ENCODE results near the gene CCDC7.

- TF ChIP-seq CTCF (IDR thresholded peaks at IDR 0.05): no peak
- TF ChIP-seq EP300 (IDR thresholded peaks at IDR 0.05): no peak
- TF ChIP-seq POLR2A (IDR thresholded peaks at IDR 0.05; ENCODE audit: low read depth): no peak
These were observed 463.5 kb downstream of the CCDC7 start for GRCh38 chr10:32909456-32909855.

All from esophagus muscularis mucosa (tissue), 4 donors.